Ovary (tissue), 3 donors: ENCODE measurements around the gene RPS2.

Source experiments
- EP300 ChIP-seq: sonication (generic); formaldehyde crosslinking; IDR thresholded peaks from one replicate; pipeline ENCODE4 v1.6.1; 2017; ENCODE audit warnings: antibody characterized with exemption
- POLR2A ChIP-seq: fragments of 450-650 bp; IDR thresholded peaks from one replicate; pipeline ENCODE4 v1.6.1; 2017; ENCODE audit warnings: antibody characterized with exemption, mild to moderate bottlenecking, moderate library complexity
- TF ChIP-seq, protein P1 (sequence below), 3 donors: fragments of 450-650 bp in 2 of 3; fragments of 200-600 bp in 1 of 3; IDR thresholded peaks; one replicate each; pipeline versions ENCODE4 v1.5.1 to v1.8.0; 2016 to 2022; ENCODE audit warnings: antibody characterized with exemption in 3 of 3, mild to moderate bottlenecking in 1 of 3
- donor health status: DM: no; HTN: no; CAD: no.

DNA sequence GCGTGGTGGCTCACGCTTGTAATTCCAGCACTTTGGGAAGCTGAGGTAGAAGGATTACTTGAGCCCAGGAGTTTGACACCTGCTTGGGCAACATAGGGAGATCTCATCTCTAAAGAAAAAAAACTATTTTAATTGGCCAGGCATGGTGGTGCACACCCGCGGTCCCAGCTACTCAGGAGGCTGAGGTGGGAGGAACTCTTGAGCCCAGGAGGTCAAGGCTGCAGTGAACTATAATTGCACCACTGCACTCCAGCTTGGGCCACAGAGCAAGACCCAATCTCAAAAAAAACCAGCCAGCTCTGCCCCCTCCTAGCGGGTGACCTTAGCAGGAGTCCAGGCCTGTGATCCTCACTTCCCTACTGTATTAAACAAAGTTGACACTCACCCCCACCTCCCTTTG lies 40.5 kb downstream of the RPS2 start:
- TF ChIP-seq, protein P1, sequence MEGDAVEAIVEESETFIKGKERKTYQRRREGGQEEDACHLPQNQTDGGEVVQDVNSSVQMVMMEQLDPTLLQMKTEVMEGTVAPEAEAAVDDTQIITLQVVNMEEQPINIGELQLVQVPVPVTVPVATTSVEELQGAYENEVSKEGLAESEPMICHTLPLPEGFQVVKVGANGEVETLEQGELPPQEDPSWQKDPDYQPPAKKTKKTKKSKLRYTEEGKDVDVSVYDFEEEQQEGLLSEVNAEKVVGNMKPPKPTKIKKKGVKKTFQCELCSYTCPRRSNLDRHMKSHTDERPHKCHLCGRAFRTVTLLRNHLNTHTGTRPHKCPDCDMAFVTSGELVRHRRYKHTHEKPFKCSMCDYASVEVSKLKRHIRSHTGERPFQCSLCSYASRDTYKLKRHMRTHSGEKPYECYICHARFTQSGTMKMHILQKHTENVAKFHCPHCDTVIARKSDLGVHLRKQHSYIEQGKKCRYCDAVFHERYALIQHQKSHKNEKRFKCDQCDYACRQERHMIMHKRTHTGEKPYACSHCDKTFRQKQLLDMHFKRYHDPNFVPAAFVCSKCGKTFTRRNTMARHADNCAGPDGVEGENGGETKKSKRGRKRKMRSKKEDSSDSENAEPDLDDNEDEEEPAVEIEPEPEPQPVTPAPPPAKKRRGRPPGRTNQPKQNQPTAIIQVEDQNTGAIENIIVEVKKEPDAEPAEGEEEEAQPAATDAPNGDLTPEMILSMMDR (IDR thresholded peaks at IDR 0.05): no peak
- TF ChIP-seq POLR2A: no peak
- TF ChIP-seq EP300: no peak
